ENCODE data around the gene PNPLA4.

PNPLA4 gene, protein sequence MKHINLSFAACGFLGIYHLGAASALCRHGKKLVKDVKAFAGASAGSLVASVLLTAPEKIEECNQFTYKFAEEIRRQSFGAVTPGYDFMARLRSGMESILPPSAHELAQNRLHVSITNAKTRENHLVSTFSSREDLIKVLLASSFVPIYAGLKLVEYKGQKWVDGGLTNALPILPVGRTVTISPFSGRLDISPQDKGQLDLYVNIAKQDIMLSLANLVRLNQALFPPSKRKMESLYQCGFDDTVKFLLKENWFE

DNA sequence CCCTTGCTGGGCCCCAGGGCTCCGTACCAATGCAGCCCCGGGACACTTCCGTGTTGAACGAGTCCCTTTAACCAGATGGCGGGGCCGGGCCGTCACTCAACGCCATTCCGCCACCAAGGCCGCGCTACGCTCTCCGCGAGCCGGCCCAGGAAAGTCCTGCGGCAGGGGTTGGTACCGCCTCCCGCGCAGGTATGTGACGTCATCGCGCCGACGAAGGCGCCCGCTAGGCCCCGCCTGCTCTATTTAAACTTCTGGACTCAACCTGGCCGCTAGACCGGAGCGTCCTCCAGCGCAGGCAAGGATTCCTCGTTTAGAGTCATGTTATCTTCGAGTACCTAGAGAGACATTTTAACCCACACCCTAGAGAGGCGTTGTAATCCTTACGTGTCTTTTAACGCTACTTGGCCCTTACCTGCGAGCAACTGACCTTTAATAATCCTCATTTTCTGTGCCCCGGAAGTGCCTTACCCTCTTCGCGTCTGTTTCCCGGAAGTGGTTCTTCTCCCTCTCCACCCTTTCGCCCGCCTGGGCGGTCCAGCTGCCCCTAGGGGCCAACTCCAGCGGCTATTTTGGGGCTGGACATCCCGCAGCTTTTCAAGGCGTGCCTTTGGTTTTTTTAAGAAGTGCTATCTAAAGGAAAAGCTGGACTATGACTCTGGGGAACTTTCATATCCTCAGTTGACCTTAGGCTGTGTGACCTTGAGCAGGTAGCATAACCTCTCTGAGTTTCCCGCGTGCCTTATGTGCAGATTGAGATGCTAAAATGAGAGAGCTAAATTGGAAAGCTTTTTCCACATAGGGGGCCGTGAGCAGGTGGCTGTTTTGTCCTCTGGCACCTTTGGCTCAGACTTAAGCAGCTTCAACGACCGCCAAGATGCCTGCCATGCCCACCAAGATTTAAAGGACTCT lies at the start of gene PNPLA4:
Gene PNPLA4, minus strand, starts transcription at position 155 of the 909 bp plus-strand sequence. CDS start 1,294 bp downstream, outside the sequence.
- Mint-ChIP-seq H3K9me3 (no peaks in the 10 kb centered on the region), H3K4me1 (peaks cover 23% of the 10 kb centered on the region), H3K27me3 (ENCODE audit: low read depth, poor library complexity) (peaks cover 3% of the 10 kb centered on the region), H3K36me3 (ENCODE audit: low read depth) (peaks cover 8% of the 10 kb centered on the region), H3K27ac (peak within 1 kb of the TSS; percentile 99), H3K4me3 (peak within 1 kb of the TSS; percentile 90)
- peak; percentile 76 for DNase-seq
- TF ChIP-seq, protein P1, sequence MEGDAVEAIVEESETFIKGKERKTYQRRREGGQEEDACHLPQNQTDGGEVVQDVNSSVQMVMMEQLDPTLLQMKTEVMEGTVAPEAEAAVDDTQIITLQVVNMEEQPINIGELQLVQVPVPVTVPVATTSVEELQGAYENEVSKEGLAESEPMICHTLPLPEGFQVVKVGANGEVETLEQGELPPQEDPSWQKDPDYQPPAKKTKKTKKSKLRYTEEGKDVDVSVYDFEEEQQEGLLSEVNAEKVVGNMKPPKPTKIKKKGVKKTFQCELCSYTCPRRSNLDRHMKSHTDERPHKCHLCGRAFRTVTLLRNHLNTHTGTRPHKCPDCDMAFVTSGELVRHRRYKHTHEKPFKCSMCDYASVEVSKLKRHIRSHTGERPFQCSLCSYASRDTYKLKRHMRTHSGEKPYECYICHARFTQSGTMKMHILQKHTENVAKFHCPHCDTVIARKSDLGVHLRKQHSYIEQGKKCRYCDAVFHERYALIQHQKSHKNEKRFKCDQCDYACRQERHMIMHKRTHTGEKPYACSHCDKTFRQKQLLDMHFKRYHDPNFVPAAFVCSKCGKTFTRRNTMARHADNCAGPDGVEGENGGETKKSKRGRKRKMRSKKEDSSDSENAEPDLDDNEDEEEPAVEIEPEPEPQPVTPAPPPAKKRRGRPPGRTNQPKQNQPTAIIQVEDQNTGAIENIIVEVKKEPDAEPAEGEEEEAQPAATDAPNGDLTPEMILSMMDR (IDR thresholded peaks at IDR 0.05): peak; percentile 7

DNA sequence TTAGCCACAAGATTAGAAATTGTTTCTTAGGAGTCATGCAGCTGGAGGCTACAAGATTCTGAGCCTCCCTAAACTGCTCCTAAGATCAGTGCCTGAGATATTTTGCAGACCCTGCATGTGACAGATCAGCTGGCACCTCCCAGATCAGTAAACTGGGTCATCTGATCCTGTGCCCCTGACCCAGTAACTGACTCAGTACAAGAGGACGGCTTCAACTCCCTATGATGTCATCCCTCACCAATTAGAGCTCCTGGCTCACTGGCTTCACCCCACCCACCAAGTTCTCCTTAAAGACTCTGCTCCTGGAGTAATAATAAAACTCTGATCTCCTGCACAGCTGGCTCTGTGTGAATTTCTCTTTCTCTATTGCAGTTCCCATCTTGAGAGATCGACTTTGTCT lies 45.4 kb upstream of the PNPLA4 start:
- Mint-ChIP-seq H3K4me3 (no peak overlapping the region), H3K27ac (no peak overlapping the region), H3K4me1 (no peaks in the 10 kb centered on the region), H3K9me3 (peaks cover 15% of the 10 kb centered on the region), H3K27me3 (ENCODE audit: low read depth, poor library complexity) (no peaks in the 10 kb centered on the region), H3K36me3 (ENCODE audit: low read depth) (no peaks in the 10 kb centered on the region)
- DNase-seq: no peak
- TF ChIP-seq, protein P1 (IDR thresholded peaks at IDR 0.05): no peak

DNA sequence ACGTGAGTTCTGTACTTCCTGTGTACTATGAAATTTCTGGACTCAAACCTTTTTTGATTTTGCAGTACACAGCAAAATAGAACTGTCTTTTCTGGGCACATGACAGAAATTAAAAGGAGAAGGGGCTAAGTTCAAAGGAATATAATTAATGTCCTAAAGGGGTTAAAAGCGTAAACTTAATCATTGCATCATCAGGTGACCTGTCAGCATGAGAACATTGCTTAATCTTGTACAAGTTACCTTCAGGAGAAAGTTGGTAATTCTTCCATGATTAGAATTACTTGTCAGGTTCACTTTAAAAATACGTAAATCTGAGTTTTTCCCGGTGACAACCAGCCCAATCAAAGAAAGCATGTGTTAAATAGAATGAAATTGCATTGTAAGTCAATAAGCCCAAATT lies 43.2 kb upstream of the PNPLA4 start:
- DNase-seq: no peak
- TF ChIP-seq, protein P1 (IDR thresholded peaks at IDR 0.05): no peak
- H3K27ac Mint-ChIP-seq: no peak overlapping the region
- H3K9me3 Mint-ChIP-seq: peaks cover 22% of the 10 kb centered on the region
- H3K4me3 Mint-ChIP-seq: no peak overlapping the region
- no peaks in the 10 kb centered on the region for H3K36me3 Mint-ChIP-seq (ENCODE audit: low read depth)
- H3K27me3 Mint-ChIP-seq (ENCODE audit: low read depth, poor library complexity): no peaks in the 10 kb centered on the region
- no peaks in the 10 kb centered on the region for H3K4me1 Mint-ChIP-seq

DNA sequence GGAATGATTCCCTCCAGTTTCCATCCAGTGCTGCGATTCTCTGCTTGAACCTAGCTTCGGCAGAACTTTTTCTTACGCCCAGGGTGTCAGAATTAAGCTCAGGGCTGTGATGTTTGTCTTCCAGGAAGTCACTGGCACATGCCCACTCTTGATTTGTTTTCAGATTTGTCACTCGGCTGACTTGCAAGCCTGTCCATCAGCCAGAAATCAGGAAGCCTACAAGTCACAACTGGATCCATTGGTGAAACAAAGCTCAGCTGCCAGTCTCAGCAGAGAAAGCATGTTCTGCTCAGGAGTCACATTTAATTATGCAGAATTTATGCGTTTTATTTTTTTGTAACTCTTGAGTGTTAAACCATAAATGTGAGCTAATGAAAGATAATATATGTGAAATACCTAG lies 38.2 kb upstream of the PNPLA4 start:
- Mint-ChIP-seq H3K27ac (no peak overlapping the region), H3K27me3 (ENCODE audit: low read depth, poor library complexity) (peaks cover 4% of the 10 kb centered on the region), H3K36me3 (ENCODE audit: low read depth) (no peaks in the 10 kb centered on the region), H3K9me3 (peaks cover 22% of the 10 kb centered on the region), H3K4me1 (no peaks in the 10 kb centered on the region), H3K4me3 (no peak overlapping the region)
- no peak for DNase-seq
- TF ChIP-seq, protein P1 (IDR thresholded peaks at IDR 0.05): no peak

DNA sequence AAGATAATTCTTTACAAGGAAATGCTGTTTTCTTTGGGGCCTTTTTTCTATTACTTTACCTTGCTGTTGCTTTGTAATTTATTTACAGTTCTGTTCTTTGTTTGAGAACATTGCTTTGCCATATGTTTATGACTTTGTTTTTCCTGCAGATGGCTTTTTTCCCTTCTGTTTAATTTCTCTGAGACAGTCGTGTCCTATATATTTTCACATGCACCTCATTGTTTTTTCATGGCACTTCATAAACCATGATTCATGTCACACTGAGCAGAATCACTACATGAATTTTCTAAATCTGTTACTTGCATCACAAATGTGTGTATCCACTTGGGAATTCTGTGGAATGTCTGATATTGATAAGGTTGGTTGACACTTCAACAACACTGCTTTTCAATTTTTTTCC lies 33.0 kb upstream of the PNPLA4 start:
- peaks cover 17% of the 10 kb centered on the region for H3K9me3 Mint-ChIP-seq
- TF ChIP-seq, protein P1 (IDR thresholded peaks at IDR 0.05): no peak
- no peak overlapping the region for H3K27ac Mint-ChIP-seq
- no peaks in the 10 kb centered on the region for H3K36me3 Mint-ChIP-seq (ENCODE audit: low read depth)
- no peak overlapping the region for H3K4me3 Mint-ChIP-seq
- peaks cover 9% of the 10 kb centered on the region for H3K27me3 Mint-ChIP-seq (ENCODE audit: low read depth, poor library complexity)
- no peaks in the 10 kb centered on the region for H3K4me1 Mint-ChIP-seq
- no peak for DNase-seq

Measured in nephron progenitor cell (in vitro differentiated cells).